Mucosa of rectum (tissue), 2 donors: ENCODE results near the gene CLCN4.

Source experiments
- H3K27ac ChIP-seq, 2 donors: one replicate each; pipeline ENCODE4 v1.7.0; 2013; ENCODE audit warnings: inconsistent platforms in 2 of 2, low read depth in 2 of 2, low read length in 2 of 2
- H3K27me3 ChIP-seq, 2 donors: one replicate each; pipeline ENCODE4 v1.7.0; 2013; ENCODE audit warnings: low read length in 2 of 2; ENCODE audit not compliant: control insufficient read depth in 2 of 2, insufficient read depth in 2 of 2
- H3K36me3 ChIP-seq, 2 donors: one replicate each; pipeline ENCODE4 v1.7.0; 2013; ENCODE audit warnings: low read length in 2 of 2; ENCODE audit not compliant: control insufficient read depth in 2 of 2, insufficient read depth in 2 of 2
- H3K4me1 ChIP-seq, 2 donors: one replicate each; pipeline ENCODE4 v1.7.0; 2013; ENCODE audit warnings: low read length in 2 of 2, mild to moderate bottlenecking in 1 of 2; ENCODE audit not compliant: control insufficient read depth in 2 of 2, insufficient read depth in 2 of 2
- H3K4me3 ChIP-seq, 2 donors: one replicate each; pipeline ENCODE4 v1.7.0; 2013; ENCODE audit warnings: low read length in 2 of 2
- H3K9ac ChIP-seq, 2 donors: one replicate each; pipeline ENCODE4 v1.7.0; 2013; ENCODE audit warnings: low read length in 2 of 2, low read depth in 1 of 2, mild to moderate bottlenecking in 1 of 2
- H3K9me3 ChIP-seq, 2 donors: one replicate each; pipeline ENCODE4 v1.7.0; 2013; ENCODE audit warnings: low read length in 2 of 2; ENCODE audit not compliant: control insufficient read depth in 2 of 2
- donor health status: healthy.
- donor health status: Normal muscosa, but diverticular disease.

CLCN4 gene

GRCh38 chrX:10128386-10128785 is 28.4 kb upstream of the CLCN4 start:
- H3K4me1 ChIP-seq = no peaks in the 10 kb centered on the region
- H3K27me3 ChIP-seq = no peaks in the 10 kb centered on the region
- no peak overlapping the region for H3K9ac ChIP-seq
- H3K36me3 ChIP-seq = peaks cover 0 to 9% of the 10 kb centered on the region in 2 donors
- H3K4me3 ChIP-seq = no peak overlapping the region
- H3K27ac ChIP-seq = no peak overlapping the region
- no peaks in the 10 kb centered on the region for H3K9me3 ChIP-seq

DNA sequence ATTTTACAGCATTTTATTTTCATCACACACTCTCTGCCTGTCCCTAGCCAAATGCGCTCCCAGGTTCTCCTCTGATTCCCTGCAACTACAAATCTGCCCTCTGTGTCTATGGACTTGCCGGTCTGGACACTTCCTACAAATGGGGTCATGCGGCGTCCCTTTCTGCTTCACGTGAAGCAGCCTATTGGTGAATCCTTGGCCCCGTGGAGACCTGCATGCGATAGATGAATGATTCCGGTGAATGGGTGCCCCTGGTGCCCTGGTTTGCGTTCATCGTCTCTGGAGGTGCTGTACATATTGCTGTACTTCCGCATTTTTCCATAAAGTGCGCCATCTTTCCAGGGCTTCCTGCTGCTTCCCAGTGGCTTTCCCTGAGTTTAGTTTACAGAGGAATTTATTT is 27.5 kb upstream of the CLCN4 start:
- no peak overlapping the region for H3K9ac ChIP-seq
- no peak overlapping the region for H3K4me3 ChIP-seq
- H3K4me1 ChIP-seq = no peaks in the 10 kb centered on the region
- no peaks in the 10 kb centered on the region for H3K27me3 ChIP-seq
- no peaks in the 10 kb centered on the region for H3K9me3 ChIP-seq
- H3K36me3 ChIP-seq = peaks cover 0 to 9% of the 10 kb centered on the region in 2 donors
- H3K27ac ChIP-seq = no peak overlapping the region

DNA sequence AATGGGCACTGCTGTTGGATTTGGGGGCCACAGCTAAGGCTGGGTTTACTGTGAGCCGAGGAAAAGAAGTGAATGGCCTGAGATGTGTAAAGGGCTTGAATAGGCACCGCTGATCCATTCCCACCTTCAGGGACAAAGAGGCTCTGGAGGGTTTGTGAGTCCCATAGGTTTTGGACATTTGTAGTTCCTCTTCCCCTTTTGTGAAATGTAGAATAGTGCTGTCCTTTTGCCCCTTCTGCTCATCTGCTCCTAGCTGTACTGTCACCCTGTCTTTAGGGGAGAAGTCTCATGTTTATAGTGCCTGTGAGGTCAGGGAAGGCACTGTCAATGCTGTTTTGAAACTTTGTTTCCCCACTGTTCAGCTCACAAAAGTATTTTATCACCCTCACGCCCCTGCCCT is 26.4 kb upstream of the CLCN4 start:
- no peaks in the 10 kb centered on the region for H3K27me3 ChIP-seq
- H3K36me3 ChIP-seq = peaks cover 0 to 8% of the 10 kb centered on the region in 2 donors
- H3K4me3 ChIP-seq = no peak overlapping the region
- no peak overlapping the region for H3K27ac ChIP-seq
- no peak overlapping the region for H3K9ac ChIP-seq
- no peaks in the 10 kb centered on the region for H3K9me3 ChIP-seq
- no peaks in the 10 kb centered on the region for H3K4me1 ChIP-seq

DNA sequence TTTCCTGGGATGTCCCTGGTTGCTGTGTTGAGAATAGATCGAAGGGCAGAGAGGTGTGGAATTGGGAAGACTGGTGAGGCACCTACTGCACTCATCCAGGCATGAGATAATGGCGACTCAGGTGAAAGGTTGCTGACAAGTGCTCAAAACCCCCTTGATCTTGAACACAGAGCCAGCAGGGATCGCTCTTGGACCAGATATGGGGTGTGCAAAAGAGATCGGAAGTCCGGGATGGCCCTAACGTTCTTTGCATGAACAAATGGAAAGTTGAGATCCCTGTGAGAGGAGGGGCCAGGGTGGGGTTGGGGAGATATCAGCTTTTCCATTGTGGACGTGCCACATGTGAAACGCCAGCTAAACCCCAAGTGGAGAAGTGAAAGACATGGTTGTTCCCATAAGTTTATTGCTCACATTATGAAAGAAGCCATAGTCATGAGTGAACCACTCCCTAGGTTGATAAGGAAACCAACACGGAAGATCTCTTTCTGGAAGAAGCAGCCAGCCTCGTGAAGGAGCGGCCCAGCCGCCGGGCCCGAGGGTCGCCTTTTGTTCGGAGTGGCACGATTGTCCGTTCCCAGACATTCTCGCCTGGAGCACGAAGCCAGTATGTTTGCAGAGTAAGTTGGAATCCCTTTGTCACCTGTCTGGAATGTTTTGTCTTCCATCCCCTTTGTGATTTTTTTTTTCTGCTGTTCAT is 22.6 kb upstream of the CLCN4 start:
- Histone ChIP-seq H3K27me3 (no peaks in the 10 kb centered on the region), H3K9ac (no peak overlapping the region), H3K4me1 (no peaks in the 10 kb centered on the region), H3K9me3 (no peaks in the 10 kb centered on the region), H3K27ac (no peak overlapping the region), H3K36me3 (peaks cover 0 to 9% of the 10 kb centered on the region in 2 donors), H3K4me3 (no peak overlapping the region)

GRCh38 chrX:10134921-10135320 is 21.9 kb upstream of the CLCN4 start:
- Histone ChIP-seq H3K27me3 (no peaks in the 10 kb centered on the region), H3K4me1 (no peaks in the 10 kb centered on the region), H3K36me3 (peaks cover 3 to 8% of the 10 kb centered on the region in 2 donors), H3K4me3 (no peak overlapping the region), H3K9ac (no peak overlapping the region), H3K9me3 (no peaks in the 10 kb centered on the region), H3K27ac (no peak overlapping the region)

DNA sequence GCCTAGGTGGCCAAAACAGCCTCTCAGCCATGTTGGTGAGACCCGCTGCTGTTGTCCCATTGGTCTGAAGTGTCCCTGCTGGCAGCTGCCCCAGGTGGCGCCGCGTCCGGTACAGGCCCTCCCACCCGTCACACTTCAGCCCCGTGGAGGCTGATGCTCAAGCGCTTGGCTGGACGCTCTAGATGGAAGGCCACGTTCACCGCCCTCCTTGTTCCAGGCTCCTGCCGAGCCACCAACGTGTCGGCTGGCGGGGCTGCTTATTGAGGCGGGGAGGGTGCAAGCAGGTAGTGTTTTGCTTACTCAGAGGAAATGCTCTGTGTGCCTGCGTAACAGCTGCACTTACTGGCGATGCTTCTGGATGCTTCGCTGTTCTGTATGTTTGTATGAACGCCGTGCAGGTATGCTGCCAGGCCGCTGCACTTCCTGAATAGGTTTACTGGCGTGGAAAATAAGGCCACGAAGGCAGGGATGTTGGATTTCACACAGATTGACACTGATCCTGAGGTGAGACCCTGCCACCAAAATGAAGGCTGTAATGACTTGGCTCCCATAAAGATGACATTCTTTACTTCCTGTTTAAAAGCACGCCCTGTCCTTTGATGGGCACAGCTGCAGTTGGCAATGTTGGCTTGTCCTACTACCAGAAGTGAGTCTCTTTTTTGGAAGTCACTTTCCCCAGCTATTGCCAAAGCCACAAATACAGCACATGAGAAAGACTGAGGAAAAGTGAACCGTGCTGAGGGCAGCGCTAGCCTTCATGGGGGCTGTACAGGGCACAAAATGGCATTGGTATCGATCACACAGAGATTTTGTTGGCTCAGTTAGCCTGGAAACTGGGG is 21.0 kb upstream of the CLCN4 start:
- no peaks in the 10 kb centered on the region for H3K4me1 ChIP-seq
- no peak overlapping the region for H3K27ac ChIP-seq
- no peaks in the 10 kb centered on the region for H3K27me3 ChIP-seq
- no peak overlapping the region for H3K4me3 ChIP-seq
- H3K9me3 ChIP-seq = no peaks in the 10 kb centered on the region
- peaks cover 3 to 7% of the 10 kb centered on the region in 2 donors for H3K36me3 ChIP-seq
- H3K9ac ChIP-seq = no peak overlapping the region

DNA sequence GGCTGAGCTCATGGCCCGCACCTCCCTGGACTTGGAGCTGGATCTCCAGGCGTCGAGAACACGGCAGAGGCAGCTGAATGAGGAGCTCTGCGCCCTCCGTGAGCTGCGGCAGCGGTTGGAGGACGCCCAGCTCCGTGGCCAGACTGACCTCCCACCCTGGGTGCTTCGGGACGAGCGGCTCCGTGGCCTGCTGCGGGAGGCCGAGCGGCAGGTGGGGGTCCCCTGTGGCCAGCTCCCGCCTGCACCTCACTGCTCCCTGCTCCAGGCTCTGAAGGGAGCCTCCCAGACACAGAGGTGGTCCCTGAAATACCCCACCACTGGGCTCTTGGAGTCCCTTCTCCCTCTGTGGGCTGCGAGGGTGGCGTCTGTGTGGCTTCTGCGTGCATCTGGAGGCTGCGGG is 18.0 kb upstream of the CLCN4 start:
- Histone ChIP-seq H3K4me3 (no peak overlapping the region), H3K9me3 (no peaks in the 10 kb centered on the region), H3K36me3 (peaks cover 3 to 10% of the 10 kb centered on the region in 2 donors), H3K4me1 (no peaks in the 10 kb centered on the region), H3K9ac (no peak overlapping the region), H3K27ac (no peak overlapping the region), H3K27me3 (no peaks in the 10 kb centered on the region)

GRCh38 chrX:10140264-10140663 is 16.5 kb upstream of the CLCN4 start:
- Histone ChIP-seq H3K27me3 (no peaks in the 10 kb centered on the region), H3K27ac (no peak overlapping the region), H3K9me3 (no peaks in the 10 kb centered on the region), H3K4me1 (no peaks in the 10 kb centered on the region), H3K9ac (no peak overlapping the region), H3K36me3 (peaks cover 3 to 10% of the 10 kb centered on the region in 2 donors), H3K4me3 (no peak overlapping the region)

DNA sequence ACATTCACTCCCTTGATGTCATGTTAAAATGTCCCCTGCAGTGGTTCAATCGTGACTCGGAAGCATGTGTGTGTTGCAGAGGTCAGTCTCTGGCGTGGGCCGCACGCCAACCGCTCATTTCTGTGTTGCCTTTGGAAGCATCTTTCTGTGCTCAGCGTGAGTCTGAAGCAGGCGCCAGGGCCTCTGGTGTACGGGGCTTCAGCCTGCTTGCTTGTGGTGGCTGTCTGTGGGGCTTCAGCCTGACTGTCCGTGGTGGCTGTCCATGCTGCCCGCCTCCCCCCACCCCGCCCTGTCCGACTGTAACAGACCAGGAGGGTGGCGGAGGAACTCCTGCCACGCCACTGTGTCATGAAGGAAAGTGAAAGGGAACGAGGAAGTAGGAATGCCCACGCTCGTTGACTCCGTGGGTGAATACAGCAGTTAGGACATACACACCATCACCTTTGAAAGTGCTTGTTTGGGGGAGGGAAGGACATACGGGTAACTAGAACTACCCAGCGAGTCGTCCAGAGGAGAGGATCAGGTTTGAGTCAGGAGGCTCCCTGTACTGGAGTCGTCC is 14.7 kb upstream of the CLCN4 start:
- no peak overlapping the region for H3K9ac ChIP-seq
- peaks cover 3 to 6% of the 10 kb centered on the region in 2 donors for H3K36me3 ChIP-seq
- H3K27me3 ChIP-seq = no peaks in the 10 kb centered on the region
- H3K4me3 ChIP-seq = no peak overlapping the region
- no peaks in the 10 kb centered on the region for H3K4me1 ChIP-seq
- no peaks in the 10 kb centered on the region for H3K9me3 ChIP-seq
- no peak overlapping the region for H3K27ac ChIP-seq
